Stimulated activated memory B cell treated with anti-CD40 and anti-IgM and Interleukin-4, amounts not matched to agents 10 μg/mL and 1 μg/mL and 100 μg/mL, for 72 hours (primary cell): Measurements from ENCODE around the gene MIER3.

Experiments
- ATAC-seq: fragments of 150-1000 bp; cut with Tn5 transposase; 2 replicates; pipeline ENCODE4 v1.10.0; 2021
- H3K27ac Mint-ChIP-seq: one replicate; pipeline ENCODE4 v1.8.0; 2022; ENCODE audit warnings: mild to moderate bottlenecking, mixed read lengths
- H3K27me3 Mint-ChIP-seq: one replicate; pipeline ENCODE4 v1.8.0; 2022; ENCODE audit warnings: mixed read lengths
- H3K36me3 Mint-ChIP-seq: one replicate; pipeline ENCODE4 v1.8.0; 2022; ENCODE audit warnings: mixed read lengths
- H3K4me1 Mint-ChIP-seq: one replicate; pipeline ENCODE4 v1.8.0; 2022; ENCODE audit warnings: mixed read lengths
- H3K4me3 Mint-ChIP-seq: one replicate; pipeline ENCODE4 v1.8.0; 2022; ENCODE audit warnings: mild to moderate bottlenecking, moderate library complexity, mixed read lengths
- H3K9me3 Mint-ChIP-seq: one replicate; pipeline ENCODE4 v1.8.0; 2022; ENCODE audit warnings: mixed read lengths

The MIER3 gene

DNA sequence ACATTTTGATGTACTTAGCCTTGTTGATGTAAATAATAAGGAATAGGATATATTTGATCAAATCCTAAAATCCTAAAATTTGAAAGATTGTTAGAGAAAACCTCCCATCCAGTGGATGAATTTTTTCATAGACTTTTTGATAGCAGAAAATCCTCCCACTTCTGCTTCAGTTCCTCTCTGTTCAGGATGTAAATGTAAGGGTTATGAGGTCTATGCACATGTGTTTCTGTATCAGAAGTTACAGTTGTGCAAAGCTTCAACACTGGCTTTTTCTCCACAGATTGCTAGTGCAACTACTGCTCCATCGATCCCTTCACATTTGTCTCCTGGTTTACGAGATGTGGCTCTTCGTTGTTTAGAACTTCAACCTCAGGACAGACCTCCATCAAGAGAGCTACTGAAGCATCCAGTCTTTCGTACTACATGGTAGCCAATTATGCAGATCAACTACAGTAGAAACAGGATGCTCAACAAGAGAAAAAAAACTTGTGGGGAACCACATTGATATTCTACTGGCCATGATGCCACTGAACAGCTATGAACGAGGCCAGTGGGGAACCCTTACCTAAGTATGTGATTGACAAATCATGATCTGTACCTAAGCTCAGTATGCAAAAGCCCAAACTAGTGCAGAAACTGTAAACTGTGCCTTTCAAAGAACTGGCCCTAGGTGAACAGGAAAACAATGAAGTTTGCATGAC lies 58.5 kb downstream of the MIER3 start:
- Mint-ChIP-seq H3K27me3 (no peaks in the 10 kb centered on the region), H3K4me1 (peaks cover 13% of the 10 kb centered on the region), H3K4me3 (no peak overlapping the region), H3K27ac (peak overlapping the region; percentile 24), H3K9me3 (no peaks in the 10 kb centered on the region), H3K36me3 (peaks cover 73% of the 10 kb centered on the region)
- peak; percentile 75 for ATAC-seq

DNA sequence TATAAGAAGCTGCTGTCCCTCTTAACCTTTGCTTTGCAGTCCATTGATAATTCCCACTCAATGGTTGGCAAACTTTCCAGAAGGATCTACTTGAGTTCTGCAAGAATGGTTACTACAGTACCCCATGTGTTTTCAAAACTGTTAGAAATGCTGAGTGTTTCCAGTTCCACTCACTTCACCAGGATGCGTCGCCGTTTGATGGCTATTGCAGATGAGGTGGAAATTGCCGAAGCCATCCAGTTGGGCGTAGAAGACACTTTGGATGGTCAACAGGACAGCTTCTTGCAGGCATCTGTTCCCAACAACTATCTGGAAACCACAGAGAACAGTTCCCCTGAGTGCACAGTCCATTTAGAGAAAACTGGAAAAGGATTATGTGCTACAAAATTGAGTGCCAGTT lies 70.4 kb downstream of the MIER3 start:
- Mint-ChIP-seq H3K27me3 (no peaks in the 10 kb centered on the region), H3K27ac (no peak overlapping the region), H3K36me3 (peaks cover 62% of the 10 kb centered on the region), H3K4me3 (no peak overlapping the region), H3K4me1 (peaks cover 6% of the 10 kb centered on the region), H3K9me3 (no peaks in the 10 kb centered on the region)
- no peak for ATAC-seq

DNA sequence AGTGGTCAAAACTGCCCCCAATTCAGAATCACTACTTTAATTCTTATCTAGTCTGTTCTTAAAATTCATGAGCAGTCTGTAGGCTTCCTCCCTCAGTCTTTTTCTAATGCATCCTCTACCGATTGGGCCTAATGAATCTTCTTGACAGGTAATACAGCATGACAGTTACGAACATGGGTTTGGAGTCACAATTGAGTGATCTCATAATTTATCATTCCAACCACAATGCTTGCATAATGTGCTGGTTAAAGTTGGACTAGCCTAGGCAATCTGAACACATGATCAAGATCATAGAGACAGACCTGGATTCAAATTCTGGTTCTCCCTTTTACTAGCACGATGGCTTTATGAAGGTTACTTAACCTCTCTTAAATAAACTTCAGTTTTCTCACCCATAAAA lies 75.6 kb downstream of the MIER3 start:
- ATAC-seq: no peak
- H3K36me3 Mint-ChIP-seq: peaks cover 72% of the 10 kb centered on the region
- no peak overlapping the region for H3K4me3 Mint-ChIP-seq
- no peaks in the 10 kb centered on the region for H3K27me3 Mint-ChIP-seq
- no peaks in the 10 kb centered on the region for H3K9me3 Mint-ChIP-seq
- H3K4me1 Mint-ChIP-seq: peaks cover 46% of the 10 kb centered on the region
- no peak overlapping the region for H3K27ac Mint-ChIP-seq

GRCh38 chr5:56873056-56873455 lies 78.9 kb downstream of the MIER3 start:
- Mint-ChIP-seq H3K36me3 (peaks cover 73% of the 10 kb centered on the region), H3K27ac (peak overlapping the region; percentile 42), H3K9me3 (no peaks in the 10 kb centered on the region), H3K4me3 (no peak overlapping the region), H3K27me3 (no peaks in the 10 kb centered on the region), H3K4me1 (peaks cover 50% of the 10 kb centered on the region)
- no peak for ATAC-seq

DNA sequence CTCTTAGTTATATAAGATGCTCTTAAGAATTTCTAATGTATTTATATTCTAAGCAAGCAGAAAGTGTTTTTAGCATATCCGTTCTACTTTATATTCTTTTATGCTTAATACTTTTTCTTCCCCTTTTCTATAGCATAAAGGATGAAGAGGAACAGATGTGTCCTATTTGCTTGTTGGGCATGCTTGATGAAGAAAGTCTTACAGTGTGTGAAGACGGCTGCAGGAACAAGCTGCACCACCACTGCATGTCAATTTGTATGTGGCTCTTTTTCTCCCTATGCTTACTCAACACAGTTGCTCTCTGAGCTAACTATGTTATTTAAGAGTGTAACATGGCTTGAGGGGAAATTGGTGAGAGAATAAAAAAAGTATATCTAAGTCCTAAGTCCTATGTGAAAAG lies 80.1 kb downstream of the MIER3 start:
- Mint-ChIP-seq H3K4me3 (no peak overlapping the region), H3K9me3 (no peaks in the 10 kb centered on the region), H3K4me1 (peaks cover 50% of the 10 kb centered on the region), H3K27me3 (no peaks in the 10 kb centered on the region), H3K36me3 (peaks cover 63% of the 10 kb centered on the region), H3K27ac (peak overlapping the region; percentile 42)
- no peak for ATAC-seq
